D721Med (cell line): ENCODE measurements around the gene PPP1R12C.

Experiments
- DNase-seq: peaks from one replicate; pipeline ENCODE4 v3.0.0; 2011; ENCODE audit warnings: low spot score; ENCODE audit not compliant: insufficient read length
- FAIRE-seq: peaks from 2 replicates; lab custom pipeline; 2011; peaks lifted over from hg19 to GRCh38; lab: Jason Lieb, UNC
- TF ChIP-seq, protein P1 (sequence below): IDR thresholded peaks from 2 replicates; pipeline ENCODE4 v1.5.1; 2012; ENCODE audit warnings: mild to moderate bottlenecking, control low read depth; ENCODE audit not compliant: insufficient read depth; ENCODE audit errors: missing control alignments

The PPP1R12C gene

GRCh38 chr19:55090564-55090963 lies 26.9 kb downstream of the PPP1R12C start:
- FAIRE-seq (no peak), DNase-seq (no peak)
- TF ChIP-seq, protein P1, sequence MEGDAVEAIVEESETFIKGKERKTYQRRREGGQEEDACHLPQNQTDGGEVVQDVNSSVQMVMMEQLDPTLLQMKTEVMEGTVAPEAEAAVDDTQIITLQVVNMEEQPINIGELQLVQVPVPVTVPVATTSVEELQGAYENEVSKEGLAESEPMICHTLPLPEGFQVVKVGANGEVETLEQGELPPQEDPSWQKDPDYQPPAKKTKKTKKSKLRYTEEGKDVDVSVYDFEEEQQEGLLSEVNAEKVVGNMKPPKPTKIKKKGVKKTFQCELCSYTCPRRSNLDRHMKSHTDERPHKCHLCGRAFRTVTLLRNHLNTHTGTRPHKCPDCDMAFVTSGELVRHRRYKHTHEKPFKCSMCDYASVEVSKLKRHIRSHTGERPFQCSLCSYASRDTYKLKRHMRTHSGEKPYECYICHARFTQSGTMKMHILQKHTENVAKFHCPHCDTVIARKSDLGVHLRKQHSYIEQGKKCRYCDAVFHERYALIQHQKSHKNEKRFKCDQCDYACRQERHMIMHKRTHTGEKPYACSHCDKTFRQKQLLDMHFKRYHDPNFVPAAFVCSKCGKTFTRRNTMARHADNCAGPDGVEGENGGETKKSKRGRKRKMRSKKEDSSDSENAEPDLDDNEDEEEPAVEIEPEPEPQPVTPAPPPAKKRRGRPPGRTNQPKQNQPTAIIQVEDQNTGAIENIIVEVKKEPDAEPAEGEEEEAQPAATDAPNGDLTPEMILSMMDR, result no peak

GRCh38 chr19:55089342-55089944 lies 28.0 kb downstream of the PPP1R12C start:
- DNase-seq (no peak), FAIRE-seq (no peak)
- TF ChIP-seq, protein P1, result no peak

GRCh38 chr19:55088543-55089341 lies 28.7 kb downstream of the PPP1R12C start:
- FAIRE-seq, result no peak
- peak; percentile 85 for DNase-seq
- TF ChIP-seq, protein P1, result peak; percentile 56

GRCh38 chr19:55088021-55088451 lies 29.4 kb downstream of the PPP1R12C start:
- no peak for FAIRE-seq
- TF ChIP-seq, protein P1, result no peak
- DNase-seq, result no peak

- TF ChIP-seq, protein P1, result no peak
- FAIRE-seq, result no peak
- DNase-seq, result no peak
These were observed 29.9 kb downstream of the PPP1R12C start for GRCh38 chr19:55087542-55087901.

DNA sequence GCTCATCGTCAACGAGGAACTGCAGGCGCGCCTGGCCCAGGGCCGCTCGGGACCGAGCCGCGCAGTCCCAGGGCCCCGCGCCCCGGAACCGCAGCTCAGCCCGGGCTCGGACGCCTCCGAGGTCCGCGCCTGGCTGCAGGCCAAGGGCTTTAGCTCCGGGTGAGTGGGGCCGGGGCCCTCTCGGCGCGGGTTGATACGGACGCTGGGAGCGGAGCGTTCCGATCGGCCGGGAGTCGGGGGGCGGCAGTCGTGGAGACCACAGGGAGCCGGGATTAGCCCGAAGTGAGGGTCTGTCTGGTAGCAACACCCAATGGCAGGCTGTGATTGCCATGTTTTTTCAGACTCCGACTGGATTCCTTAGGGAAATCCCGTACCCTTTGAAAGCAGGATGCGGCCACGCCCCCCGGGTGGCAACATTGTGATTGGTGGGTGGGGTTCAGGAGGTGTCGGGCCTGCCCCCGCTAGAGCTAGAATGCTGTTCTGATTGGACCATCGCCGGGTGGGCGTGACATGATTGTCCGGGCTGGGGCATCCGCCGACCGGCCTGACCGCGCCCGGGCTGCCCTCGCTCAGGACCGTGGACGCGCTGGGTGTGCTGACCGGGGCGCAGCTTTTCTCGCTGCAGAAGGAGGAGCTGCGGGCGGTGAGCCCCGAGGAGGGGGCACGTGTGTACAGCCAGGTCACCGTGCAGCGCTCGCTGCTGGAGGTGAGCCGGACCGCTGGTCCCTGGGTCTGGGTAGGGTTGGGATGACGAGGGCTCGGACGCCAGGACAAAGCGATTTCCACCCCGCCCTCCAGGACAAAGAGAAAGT lies 30.5 kb downstream of the PPP1R12C start:
- no peak for FAIRE-seq
- TF ChIP-seq, protein P1, result no peak

More for the DNA sequence above, 30.5 kb downstream of the PPP1R12C start:
- DNase-seq, result peak; percentile 82
